ENCODE data around the gene SLC35F2.
A peak's percentile ranks its signal among the peaks of the same experiment; 100 is the strongest.
"Not testable (repeated sequence)": the region's sequence is repeated elsewhere in the genome, so short reads cannot be mapped to it uniquely, and the experiment has no call there.

Gene SLC35F2
- total RNA-seq: 0.42 to 24.0 (median 5.1) reads per million in 17 experiments

GRCh38 chr11:107858217-107859070 lies at the start of gene SLC35F2:
SLC35F2 (minus strand) TSS chr11:107858787; CDS start chr11:107858767, 20 bp downstream.
- DNase-seq: peak; percentile 52 to 82 (median 63)

GRCh38 chr11:107908211-107908610 lies 49.6 kb upstream of the SLC35F2 start:
- DNase-seq: no peak

GRCh38 chr11:107898270-107898669 lies 39.7 kb upstream of the SLC35F2 start:
- peak; percentile 31 to 69 (median 55) for DNase-seq

GRCh38 chr11:107882095-107882820 lies 23.7 kb upstream of the SLC35F2 start:
- no peak for DNase-seq

GRCh38 chr11:107881471-107881870 lies 22.9 kb upstream of the SLC35F2 start:
- not testable (repeated sequence) for DNase-seq

GRCh38 chr11:107876141-107876540 lies 17.6 kb upstream of the SLC35F2 start:
- no peak for DNase-seq

GRCh38 chr11:107864591-107864990 lies 6.0 kb upstream of the SLC35F2 start:
- no peak for DNase-seq

- no peak for DNase-seq
These were observed 2.1 kb upstream of the SLC35F2 start for GRCh38 chr11:107860688-107861087.

GRCh38 chr11:107860240-107860620 lies 1.6 kb upstream of the SLC35F2 start:
- DNase-seq: not testable (repeated sequence)

GRCh38 chr11:107859459-107860239 lies 1.1 kb upstream of the SLC35F2 start:
- peak in 3 of 4 experiments; percentile 9 to 51 (median 34) for DNase-seq

GRCh38 chr11:107857550-107858216 lies 904 bp downstream of the SLC35F2 start:
- peak in 1 of 4 experiments; percentile 7 for DNase-seq

GRCh38 chr11:107856981-107857517 lies 1.5 kb downstream of the SLC35F2 start:
- DNase-seq: no peak

- no peak for DNase-seq
These were observed 2.2 kb downstream of the SLC35F2 start for GRCh38 chr11:107856180-107856980.

GRCh38 chr11:107853070-107853469 lies 5.5 kb downstream of the SLC35F2 start:
- no peak for DNase-seq

GRCh38 chr11:107851704-107852310 lies 6.8 kb downstream of the SLC35F2 start:
- DNase-seq: no peak

- peak; percentile 19 to 60 (median 52) for DNase-seq
These were observed 8.8 kb downstream of the SLC35F2 start for GRCh38 chr11:107849790-107850189.

GRCh38 chr11:107848345-107848744 lies 10.2 kb downstream of the SLC35F2 start:
- DNase-seq: no peak

GRCh38 chr11:107847184-107847583 lies 11.4 kb downstream of the SLC35F2 start:
- DNase-seq: no peak

- DNase-seq: no peak
These were observed 14.5 kb downstream of the SLC35F2 start for GRCh38 chr11:107844041-107844440.

GRCh38 chr11:107842412-107843100 lies 16.0 kb downstream of the SLC35F2 start:
- no peak for DNase-seq
